Measurements from ENCODE around the gene ADD3.
A peak's percentile ranks its signal among the peaks of the same experiment; 100 is the strongest.

The ADD3 gene

DNA sequence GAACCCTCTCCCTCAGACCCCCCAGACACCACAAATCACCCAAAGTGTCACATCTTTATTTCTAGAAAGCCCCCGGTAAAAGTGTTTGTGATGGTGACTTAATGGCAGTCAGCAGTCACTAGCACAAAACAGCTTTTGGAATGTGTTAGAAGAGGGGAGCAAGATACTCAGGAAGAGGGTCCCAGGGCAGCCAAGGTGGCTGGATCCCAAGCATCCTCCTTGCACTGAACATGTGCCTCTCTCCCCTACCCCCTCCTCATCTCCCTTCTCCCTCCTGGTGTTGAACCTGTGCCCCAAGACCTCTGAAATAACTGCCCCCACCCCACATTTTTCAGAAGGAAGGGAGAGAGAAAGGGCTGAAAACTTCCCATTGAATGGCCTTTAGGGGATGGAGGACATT lies 161.8 kb downstream of the ADD3 start:
- Histone ChIP-seq H3K4me3 (ENCODE audit: low read depth, low read length) (no peak overlapping the region), H3K36me3 (ENCODE audit: control insufficient read depth in 2 of 2, insufficient read depth in 1 of 2, low read length in 2 of 2) (no peaks in the 10 kb centered on the region), H3K4me1 (ENCODE audit: control insufficient read depth, insufficient read depth, low read length) (no peaks in the 10 kb centered on the region), H3K27ac (ENCODE audit: extremely low read depth, low read depth, low read length) (no peak overlapping the region), H3K9me3 (ENCODE audit: control insufficient read depth, insufficient read depth, low read depth, low read length) (no peaks in the 10 kb centered on the region)
- POLR2A ChIA-PET: no interaction called here
- CTCF ChIA-PET: no interaction called here
- TF ChIP-seq ZNF558 (tag by site-specific recombination; IDR thresholded peaks at IDR 0.05) (no peak), MYNN (tag by site-specific recombination; IDR thresholded peaks at IDR 0.05; ENCODE audit: borderline replicate concordance) (no peak), ZNF132 (tag by site-specific recombination; IDR thresholded peaks at IDR 0.05; ENCODE audit: borderline replicate concordance) (no peak), ZNF473 (tag by site-specific recombination; IDR thresholded peaks at IDR 0.05) (no peak), GLIS2 (tag by site-specific recombination; IDR thresholded peaks at IDR 0.05) (no peak), ZNF426 (tag by site-specific recombination; IDR thresholded peaks at IDR 0.05) (no peak), ZNF654 (tag by site-specific recombination; IDR thresholded peaks at IDR 0.05; ENCODE audit: low read depth) (no peak), GFI1B (tag by site-specific recombination; IDR thresholded peaks at IDR 0.05) (no peak), HOXC10 (CRISPR knock-in tag; IDR thresholded peaks at IDR 0.05) (no peak), ZNF24 (tag by site-specific recombination; IDR thresholded peaks at IDR 0.05) (no peak), GLI2 (tag by site-specific recombination; IDR thresholded peaks at IDR 0.05; ENCODE audit: borderline replicate concordance, low read depth) (no peak), ZNF843 (tag by site-specific recombination; IDR thresholded peaks at IDR 0.05) (no peak), ZBTB20 (tag by site-specific recombination; IDR thresholded peaks at IDR 0.05) (no peak), ZBTB7A (tag by site-specific recombination; IDR thresholded peaks at IDR 0.05; ENCODE audit: low read depth) (no peak)
- TF ChIP-seq, protein P1, sequence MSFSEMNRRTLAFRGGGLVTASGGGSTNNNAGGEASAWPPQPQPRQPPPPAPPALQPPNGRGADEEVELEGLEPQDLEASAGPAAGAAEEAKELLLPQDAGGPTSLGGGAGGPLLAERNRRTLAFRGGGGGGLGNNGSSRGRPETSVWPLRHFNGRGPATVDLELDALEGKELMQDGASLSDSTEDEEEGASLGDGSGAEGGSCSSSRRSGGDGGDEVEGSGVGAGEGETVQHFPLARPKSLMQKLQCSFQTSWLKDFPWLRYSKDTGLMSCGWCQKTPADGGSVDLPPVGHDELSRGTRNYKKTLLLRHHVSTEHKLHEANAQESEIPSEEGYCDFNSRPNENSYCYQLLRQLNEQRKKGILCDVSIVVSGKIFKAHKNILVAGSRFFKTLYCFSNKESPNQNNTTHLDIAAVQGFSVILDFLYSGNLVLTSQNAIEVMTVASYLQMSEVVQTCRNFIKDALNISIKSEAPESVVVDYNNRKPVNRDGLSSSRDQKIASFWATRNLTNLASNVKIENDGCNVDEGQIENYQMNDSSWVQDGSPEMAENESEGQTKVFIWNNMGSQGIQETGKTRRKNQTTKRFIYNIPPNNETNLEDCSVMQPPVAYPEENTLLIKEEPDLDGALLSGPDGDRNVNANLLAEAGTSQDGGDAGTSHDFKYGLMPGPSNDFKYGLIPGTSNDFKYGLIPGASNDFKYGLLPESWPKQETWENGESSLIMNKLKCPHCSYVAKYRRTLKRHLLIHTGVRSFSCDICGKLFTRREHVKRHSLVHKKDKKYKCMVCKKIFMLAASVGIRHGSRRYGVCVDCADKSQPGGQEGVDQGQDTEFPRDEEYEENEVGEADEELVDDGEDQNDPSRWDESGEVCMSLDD (tag by site-specific recombination; IDR thresholded peaks at IDR 0.05): no peak
- TF ChIP-seq, protein P2, sequence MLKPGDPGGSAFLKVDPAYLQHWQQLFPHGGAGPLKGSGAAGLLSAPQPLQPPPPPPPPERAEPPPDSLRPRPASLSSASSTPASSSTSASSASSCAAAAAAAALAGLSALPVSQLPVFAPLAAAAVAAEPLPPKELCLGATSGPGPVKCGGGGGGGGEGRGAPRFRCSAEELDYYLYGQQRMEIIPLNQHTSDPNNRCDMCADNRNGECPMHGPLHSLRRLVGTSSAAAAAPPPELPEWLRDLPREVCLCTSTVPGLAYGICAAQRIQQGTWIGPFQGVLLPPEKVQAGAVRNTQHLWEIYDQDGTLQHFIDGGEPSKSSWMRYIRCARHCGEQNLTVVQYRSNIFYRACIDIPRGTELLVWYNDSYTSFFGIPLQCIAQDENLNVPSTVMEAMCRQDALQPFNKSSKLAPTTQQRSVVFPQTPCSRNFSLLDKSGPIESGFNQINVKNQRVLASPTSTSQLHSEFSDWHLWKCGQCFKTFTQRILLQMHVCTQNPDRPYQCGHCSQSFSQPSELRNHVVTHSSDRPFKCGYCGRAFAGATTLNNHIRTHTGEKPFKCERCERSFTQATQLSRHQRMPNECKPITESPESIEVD (tag by site-specific recombination; IDR thresholded peaks at IDR 0.05): no peak
- TF ChIP-seq, protein P3, sequence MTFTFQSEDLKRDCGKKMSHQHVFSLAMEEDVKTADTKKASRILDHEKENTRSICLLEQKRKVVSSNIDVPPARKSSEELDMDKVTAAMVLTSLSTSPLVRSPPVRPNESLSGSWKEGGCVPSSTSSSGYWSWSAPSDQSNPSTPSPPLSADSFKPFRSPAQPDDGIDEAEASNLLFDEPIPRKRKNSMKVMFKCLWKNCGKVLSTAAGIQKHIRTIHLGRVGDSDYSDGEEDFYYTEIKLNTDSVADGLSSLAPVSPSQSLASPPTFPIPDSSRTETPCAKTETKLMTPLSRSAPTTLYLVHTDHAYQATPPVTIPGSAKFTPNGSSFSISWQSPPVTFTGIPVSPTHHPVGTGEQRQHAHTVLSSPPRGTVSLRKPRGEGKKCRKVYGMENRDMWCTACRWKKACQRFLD (tag by site-specific recombination; IDR thresholded peaks at IDR 0.05): no peak
- TF ChIP-seq, protein P4, sequence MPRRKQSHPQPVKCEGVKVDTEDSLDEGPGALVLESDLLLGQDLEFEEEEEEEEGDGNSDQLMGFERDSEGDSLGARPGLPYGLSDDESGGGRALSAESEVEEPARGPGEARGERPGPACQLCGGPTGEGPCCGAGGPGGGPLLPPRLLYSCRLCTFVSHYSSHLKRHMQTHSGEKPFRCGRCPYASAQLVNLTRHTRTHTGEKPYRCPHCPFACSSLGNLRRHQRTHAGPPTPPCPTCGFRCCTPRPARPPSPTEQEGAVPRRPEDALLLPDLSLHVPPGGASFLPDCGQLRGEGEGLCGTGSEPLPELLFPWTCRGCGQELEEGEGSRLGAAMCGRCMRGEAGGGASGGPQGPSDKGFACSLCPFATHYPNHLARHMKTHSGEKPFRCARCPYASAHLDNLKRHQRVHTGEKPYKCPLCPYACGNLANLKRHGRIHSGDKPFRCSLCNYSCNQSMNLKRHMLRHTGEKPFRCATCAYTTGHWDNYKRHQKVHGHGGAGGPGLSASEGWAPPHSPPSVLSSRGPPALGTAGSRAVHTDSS (tag by site-specific recombination; IDR thresholded peaks at IDR 0.05): no peak

DNA sequence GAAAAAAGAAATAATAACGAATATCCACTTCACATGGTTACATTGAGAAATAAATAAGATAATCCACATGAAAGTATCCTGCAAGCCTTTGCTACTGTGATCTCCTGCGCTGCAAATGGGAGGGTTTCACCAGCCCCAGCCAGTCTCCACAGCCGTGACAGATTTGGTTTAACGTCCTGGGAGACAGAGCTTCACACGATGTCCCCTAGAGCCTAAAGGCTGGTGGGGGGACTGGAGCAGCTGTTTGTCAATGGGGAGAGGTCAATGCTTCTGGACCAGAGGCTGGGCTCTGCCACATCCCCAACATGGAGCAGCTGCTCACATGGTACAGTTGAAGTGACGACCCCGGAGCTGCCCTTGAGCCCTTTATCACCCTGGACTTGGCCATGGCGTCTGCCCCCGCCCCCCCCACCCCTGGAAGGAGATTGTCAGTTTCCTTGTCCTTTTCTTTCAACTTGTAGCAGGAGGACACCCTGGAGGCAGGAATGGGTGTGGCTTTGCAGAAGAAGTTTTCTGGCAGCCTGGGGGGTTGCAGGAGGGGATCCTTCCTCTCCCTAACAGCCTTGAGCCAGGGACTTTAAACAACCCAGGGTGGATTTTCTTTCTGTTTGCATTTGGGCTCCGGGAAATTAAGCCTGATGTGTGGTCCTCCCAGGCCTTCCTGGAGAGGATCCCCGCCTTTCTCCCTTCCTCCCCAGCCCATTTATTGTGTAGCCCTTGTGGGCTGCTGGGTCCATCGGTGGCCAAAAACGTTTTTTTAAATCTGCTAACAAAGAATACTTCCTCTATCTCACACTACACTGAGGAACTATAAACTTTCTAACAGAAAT lies 162.6 kb downstream of the ADD3 start:
- Histone ChIP-seq H3K4me3 (ENCODE audit: low read depth, low read length) (no peak overlapping the region), H3K27ac (ENCODE audit: extremely low read depth, low read depth, low read length) (no peak overlapping the region), H3K36me3 (ENCODE audit: control insufficient read depth in 2 of 2, insufficient read depth in 1 of 2, low read length in 2 of 2) (no peaks in the 10 kb centered on the region), H3K4me1 (ENCODE audit: control insufficient read depth, insufficient read depth, low read length) (no peaks in the 10 kb centered on the region), H3K9me3 (ENCODE audit: control insufficient read depth, insufficient read depth, low read depth, low read length) (no peaks in the 10 kb centered on the region)
- ChIA-PET POLR2A (no interaction called here), CTCF (no interaction called here)
- TF ChIP-seq OSR2 (tag by site-specific recombination; IDR thresholded peaks at IDR 0.05): no peak
- no peak for TF ChIP-seq ZNF654 (tag by site-specific recombination; IDR thresholded peaks at IDR 0.05; ENCODE audit: low read depth)
- no peak for TF ChIP-seq ZNF792 (tag by site-specific recombination; IDR thresholded peaks at IDR 0.05)
- TF ChIP-seq KLF16 (tag by site-specific recombination; IDR thresholded peaks at IDR 0.05): no peak
- no peak for TF ChIP-seq ZNF768 (tag by site-specific recombination; IDR thresholded peaks at IDR 0.05)
- TF ChIP-seq GLIS1 (tag by site-specific recombination; IDR thresholded peaks at IDR 0.05): peak; percentile 74
- TF ChIP-seq, protein P5, sequence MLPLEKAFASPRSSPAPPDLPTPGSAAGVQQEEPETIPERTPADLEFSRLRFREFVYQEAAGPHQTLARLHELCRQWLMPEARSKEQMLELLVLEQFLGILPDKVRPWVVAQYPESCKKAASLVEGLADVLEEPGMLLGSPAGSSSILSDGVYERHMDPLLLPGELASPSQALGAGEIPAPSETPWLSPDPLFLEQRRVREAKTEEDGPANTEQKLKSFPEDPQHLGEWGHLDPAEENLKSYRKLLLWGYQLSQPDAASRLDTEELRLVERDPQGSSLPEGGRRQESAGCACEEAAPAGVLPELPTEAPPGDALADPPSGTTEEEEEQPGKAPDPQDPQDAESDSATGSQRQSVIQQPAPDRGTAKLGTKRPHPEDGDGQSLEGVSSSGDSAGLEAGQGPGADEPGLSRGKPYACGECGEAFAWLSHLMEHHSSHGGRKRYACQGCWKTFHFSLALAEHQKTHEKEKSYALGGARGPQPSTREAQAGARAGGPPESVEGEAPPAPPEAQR (tag by site-specific recombination; IDR thresholded peaks at IDR 0.05): no peak
- TF ChIP-seq GLIS2 (tag by site-specific recombination; IDR thresholded peaks at IDR 0.05): 0 out of 2 replicates have a peak, but pooled peaks have one; percentile 21
- no peak for TF ChIP-seq SCRT2 (tag by site-specific recombination; IDR thresholded peaks at IDR 0.05)
- no peak for TF ChIP-seq ZNF626 (tag by site-specific recombination; IDR thresholded peaks at IDR 0.05)
- no peak for TF ChIP-seq ZNF354C (tag by site-specific recombination; IDR thresholded peaks at IDR 0.05; ENCODE audit: borderline replicate concordance, low read depth)

Data from HEK293 (cell line).